ENCODE measurements around the gene ZNF609. TPM values are rescaled to one million over a fixed set of nuclear protein-coding genes. Genes with fewer than 3 reads are reported as not detected.

The ZNF609 gene
- polyA plus RNA-seq, 1 experiment, result 12.5 TPM

GRCh38 chr15:64536244-64536836 is 76.0 kb downstream of the ZNF609 start:
- peak; percentile 31 for DNase-seq (ENCODE audit: low read depth)
- H3K36me3 ChIP-seq (ENCODE audit: control insufficient read depth, insufficient read depth, low read length), result no peaks in the 10 kb centered on the region
- TF ChIP-seq, protein P1, sequence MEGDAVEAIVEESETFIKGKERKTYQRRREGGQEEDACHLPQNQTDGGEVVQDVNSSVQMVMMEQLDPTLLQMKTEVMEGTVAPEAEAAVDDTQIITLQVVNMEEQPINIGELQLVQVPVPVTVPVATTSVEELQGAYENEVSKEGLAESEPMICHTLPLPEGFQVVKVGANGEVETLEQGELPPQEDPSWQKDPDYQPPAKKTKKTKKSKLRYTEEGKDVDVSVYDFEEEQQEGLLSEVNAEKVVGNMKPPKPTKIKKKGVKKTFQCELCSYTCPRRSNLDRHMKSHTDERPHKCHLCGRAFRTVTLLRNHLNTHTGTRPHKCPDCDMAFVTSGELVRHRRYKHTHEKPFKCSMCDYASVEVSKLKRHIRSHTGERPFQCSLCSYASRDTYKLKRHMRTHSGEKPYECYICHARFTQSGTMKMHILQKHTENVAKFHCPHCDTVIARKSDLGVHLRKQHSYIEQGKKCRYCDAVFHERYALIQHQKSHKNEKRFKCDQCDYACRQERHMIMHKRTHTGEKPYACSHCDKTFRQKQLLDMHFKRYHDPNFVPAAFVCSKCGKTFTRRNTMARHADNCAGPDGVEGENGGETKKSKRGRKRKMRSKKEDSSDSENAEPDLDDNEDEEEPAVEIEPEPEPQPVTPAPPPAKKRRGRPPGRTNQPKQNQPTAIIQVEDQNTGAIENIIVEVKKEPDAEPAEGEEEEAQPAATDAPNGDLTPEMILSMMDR (IDR thresholded peaks at IDR 0.05; ENCODE audit: insufficient read depth, low read depth, low read length), result no peak
- no peak overlapping the region for H3K4me3 ChIP-seq (ENCODE audit: low read depth, low read length)
- no peaks in the 10 kb centered on the region for H3K27me3 ChIP-seq (ENCODE audit: control insufficient read depth, insufficient read depth, low read length)
- ChIA-PET CTCF (no interaction called here), POLR2A (no interaction called here)

DNA sequence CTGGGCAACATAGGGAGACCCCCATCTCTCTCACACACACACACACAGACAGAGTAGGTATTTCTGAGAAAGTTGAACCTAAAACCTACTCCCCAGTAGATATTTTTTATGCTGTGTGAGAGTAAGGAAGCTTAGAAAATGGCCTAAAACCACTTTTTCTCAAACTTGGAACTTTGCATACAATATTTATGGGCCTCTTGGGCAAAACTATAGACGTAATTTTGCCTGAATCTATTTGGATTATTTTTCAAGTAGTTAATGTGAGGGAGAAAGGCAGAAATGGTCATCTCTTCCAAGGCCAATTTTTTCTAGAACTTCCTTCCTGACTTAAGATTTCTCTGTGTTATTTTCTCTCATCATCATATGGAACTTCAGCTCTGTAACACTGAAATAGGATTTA is 81.7 kb downstream of the ZNF609 start:
- Histone ChIP-seq H3K36me3 (ENCODE audit: control insufficient read depth, insufficient read depth, low read length) (no peaks in the 10 kb centered on the region), H3K4me3 (ENCODE audit: low read depth, low read length) (no peak overlapping the region), H3K27me3 (ENCODE audit: control insufficient read depth, insufficient read depth, low read length) (no peaks in the 10 kb centered on the region)
- DNase-seq (ENCODE audit: low read depth), result no peak
- TF ChIP-seq, protein P1 (IDR thresholded peaks at IDR 0.05; ENCODE audit: insufficient read depth, low read depth, low read length), result no peak
- CTCF ChIA-PET, result interaction anchor here (1.2 kb wide), 1 partner anchor 16 kb away, joined by 5 read pairs; no protein-coding TSS in a partner anchor
- POLR2A ChIA-PET, result no interaction called here

DNA sequence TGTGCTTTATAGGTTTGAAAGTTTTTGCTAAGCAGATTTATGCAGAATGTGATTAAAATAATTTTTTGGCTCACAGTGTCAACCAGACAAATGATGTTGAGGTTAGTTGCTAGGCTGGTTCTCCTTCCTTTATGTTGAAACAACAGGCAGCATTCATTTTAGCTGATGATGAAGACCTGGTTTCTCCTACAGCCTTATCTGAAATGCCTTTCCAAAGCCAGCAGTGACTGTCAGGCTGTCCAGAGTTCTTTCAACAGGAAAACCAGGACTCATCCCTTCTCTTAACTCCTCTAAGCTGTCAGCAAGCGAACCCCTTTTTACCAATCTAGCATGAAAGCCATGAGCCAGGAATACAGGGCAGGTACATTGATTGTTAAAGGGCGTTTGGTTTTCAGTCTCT is 84.1 kb downstream of the ZNF609 start:
- H3K36me3 ChIP-seq (ENCODE audit: control insufficient read depth, insufficient read depth, low read length), result no peaks in the 10 kb centered on the region
- TF ChIP-seq, protein P1 (IDR thresholded peaks at IDR 0.05; ENCODE audit: insufficient read depth, low read depth, low read length), result no peak
- H3K4me3 ChIP-seq (ENCODE audit: low read depth, low read length), result no peak overlapping the region
- no peak for DNase-seq (ENCODE audit: low read depth)
- POLR2A ChIA-PET, result no interaction called here
- CTCF ChIA-PET, result no interaction called here
- no peaks in the 10 kb centered on the region for H3K27me3 ChIP-seq (ENCODE audit: control insufficient read depth, insufficient read depth, low read length)

GRCh38 chr15:64547275-64547674 is 86.9 kb downstream of the ZNF609 start:
- ChIA-PET CTCF (no interaction called here), POLR2A (no interaction called here)
- TF ChIP-seq, protein P1 (IDR thresholded peaks at IDR 0.05; ENCODE audit: insufficient read depth, low read depth, low read length), result no peak
- Histone ChIP-seq H3K36me3 (ENCODE audit: control insufficient read depth, insufficient read depth, low read length) (no peaks in the 10 kb centered on the region), H3K4me3 (ENCODE audit: low read depth, low read length) (no peak overlapping the region), H3K27me3 (ENCODE audit: control insufficient read depth, insufficient read depth, low read length) (no peaks in the 10 kb centered on the region)
- no peak for DNase-seq (ENCODE audit: low read depth)

DNA sequence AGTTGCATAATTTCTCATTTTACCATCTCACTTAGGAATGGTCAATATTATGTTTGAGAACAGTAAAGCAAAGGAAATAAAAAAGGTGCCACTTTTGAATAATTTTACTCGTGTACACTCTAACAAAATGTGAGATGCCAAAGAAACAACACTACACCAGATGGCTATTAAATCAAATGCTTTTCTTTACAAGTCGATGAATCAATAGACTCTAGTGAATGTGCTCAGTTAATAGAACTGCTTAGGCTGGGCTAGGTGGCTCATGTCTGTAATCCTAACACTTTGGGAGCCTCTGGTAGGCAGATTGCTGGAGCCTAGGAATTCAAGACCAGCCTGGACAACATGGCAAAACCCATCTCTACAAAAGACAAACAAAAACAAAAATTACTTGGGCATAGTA is 87.9 kb downstream of the ZNF609 start:
- TF ChIP-seq, protein P1 (IDR thresholded peaks at IDR 0.05; ENCODE audit: insufficient read depth, low read depth, low read length), result no peak
- DNase-seq (ENCODE audit: low read depth), result no peak
- POLR2A ChIA-PET, result no interaction called here
- Histone ChIP-seq H3K4me3 (ENCODE audit: low read depth, low read length) (no peak overlapping the region), H3K36me3 (ENCODE audit: control insufficient read depth, insufficient read depth, low read length) (no peaks in the 10 kb centered on the region), H3K27me3 (ENCODE audit: control insufficient read depth, insufficient read depth, low read length) (no peaks in the 10 kb centered on the region)
- CTCF ChIA-PET, result no interaction called here
